HEK293 (cell line): ENCODE data around the gene ADAMTS13.

ENCODE experiments used
- MYNN ChIP-seq: fragments of 450-650 bp; formaldehyde crosslinking; IDR thresholded peaks from 2 replicates; pipeline ENCODE4 v1.5.1; 2016; ENCODE audit warnings: missing biosample characterization, missing genetic modification characterization, borderline replicate concordance
- ZNF416 ChIP-seq: fragments of 450-650 bp; formaldehyde crosslinking; IDR thresholded peaks from 2 replicates; pipeline ENCODE4 v1.5.1; 2016; ENCODE audit warnings: missing biosample characterization, missing genetic modification characterization
- ZNF529 ChIP-seq: fragments of 450-650 bp; formaldehyde crosslinking; IDR thresholded peaks from 2 replicates; pipeline ENCODE4 v1.5.1; 2017; ENCODE audit warnings: missing genetic modification characterization, missing biosample characterization; ENCODE audit not compliant: insufficient replicate concordance

DNA sequence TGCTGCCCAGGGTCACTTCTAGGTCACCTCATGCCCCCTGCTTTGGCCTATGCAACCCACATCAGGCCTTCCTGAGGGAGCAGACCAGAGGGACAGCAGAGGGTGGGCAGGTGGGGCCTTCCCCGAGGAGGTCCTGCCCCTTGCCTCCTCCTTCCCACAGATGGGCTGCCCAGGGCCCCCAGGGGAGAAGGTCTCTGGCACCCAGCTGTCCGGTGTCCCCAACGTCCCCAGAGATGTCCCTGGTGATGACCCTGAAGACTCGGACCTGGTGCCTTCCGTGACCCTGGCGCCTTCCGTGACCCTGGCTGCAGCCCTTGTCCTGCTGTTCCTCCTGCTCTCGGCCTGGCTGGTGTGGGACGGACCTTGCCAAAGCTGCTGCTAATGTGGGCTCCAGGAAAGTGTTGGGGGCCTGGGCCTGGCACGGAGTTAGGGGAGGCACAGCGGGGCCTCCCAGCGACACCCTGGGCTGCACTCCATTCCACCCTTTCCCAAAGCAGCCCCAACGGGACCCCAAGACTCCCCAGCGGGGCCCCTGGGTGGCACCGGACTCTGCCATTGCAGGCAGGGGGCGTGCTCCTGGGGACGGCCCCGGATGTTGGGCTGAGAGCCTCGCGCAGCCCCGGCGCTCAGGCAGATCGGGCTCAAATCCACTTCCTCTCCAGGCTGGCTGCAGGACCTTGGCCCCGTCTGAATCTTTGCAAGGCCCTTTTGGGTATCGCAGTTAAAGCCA is 63.5 kb downstream of the ADAMTS13 start:
- TF ChIP-seq ZNF416 (no peak), MYNN (tag by site-specific recombination) (no peak), ZNF529 (tag by site-specific recombination) (no peak)
